ENCODE measurements around the gene TIMD4. TPM values are rescaled to one million over a fixed set of nuclear protein-coding genes. Genes with fewer than 3 reads are reported as not detected.

TIMD4 gene
- total RNA-seq, 1 donor from 2014 or later, result 3.1 TPM

DNA sequence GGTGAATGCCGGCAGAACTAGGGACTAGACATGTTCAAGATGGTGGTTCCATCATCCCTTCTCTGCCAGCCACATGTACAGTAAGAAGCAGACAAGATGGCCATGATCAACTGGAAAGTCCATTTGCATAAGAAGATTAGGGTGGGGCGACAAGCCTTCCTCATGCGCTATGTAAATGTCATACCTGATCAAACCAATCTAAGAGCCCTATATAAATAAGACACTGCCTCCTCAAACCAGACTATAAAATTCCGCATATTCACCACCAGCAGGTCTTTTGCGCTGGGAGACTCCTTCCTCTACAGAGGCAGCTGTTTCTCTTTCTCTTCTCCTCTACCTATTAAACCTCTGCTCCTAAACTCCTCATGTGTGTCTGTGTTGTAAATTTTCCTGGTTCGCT lies 53.8 kb downstream of the TIMD4 start:
- H3K36me3 ChIP-seq (ENCODE audit: control insufficient read depth in 3 of 3, insufficient read depth in 3 of 3, low read length in 3 of 3), result no peaks in the 10 kb centered on the region
- H3K4me3 ChIP-seq (ENCODE audit: low read length in 3 of 3), result no peak overlapping the region
- H3K9ac ChIP-seq (ENCODE audit: low read depth in 1 of 3, low read length in 3 of 3), result no peak overlapping the region
- H3K4me1 ChIP-seq (ENCODE audit: control insufficient read depth in 3 of 3, insufficient read depth in 3 of 3, low read length in 3 of 3), result no peaks in the 10 kb centered on the region
- no peaks in the 10 kb centered on the region for H3K9me3 ChIP-seq (ENCODE audit: control insufficient read depth in 3 of 3, low read length in 3 of 3)
- H3K27me3 ChIP-seq (ENCODE audit: control insufficient read depth in 3 of 3, insufficient read depth in 3 of 3, low read length in 3 of 3), result no peaks in the 10 kb centered on the region
- H3K27ac ChIP-seq (ENCODE audit: low read depth, low read length), result no peak overlapping the region

DNA sequence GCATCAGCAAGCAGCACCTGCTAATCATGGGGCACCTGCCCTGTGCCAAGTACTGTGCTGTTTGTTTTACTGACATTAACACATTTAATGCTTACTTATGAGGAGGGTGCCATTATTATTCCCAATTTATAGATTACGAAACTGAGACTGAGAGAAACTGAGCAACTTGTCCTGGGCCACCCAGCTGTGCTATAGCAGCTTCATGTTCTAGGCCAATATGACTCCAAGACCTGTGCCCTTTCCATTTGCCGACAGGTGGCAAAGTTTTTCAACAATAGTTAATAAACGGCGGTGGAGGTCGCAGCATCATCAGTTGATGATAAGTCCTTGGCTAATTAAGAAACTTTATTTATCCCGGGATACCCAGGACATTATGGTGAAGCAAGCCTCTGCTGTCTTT lies 55.4 kb downstream of the TIMD4 start:
- Histone ChIP-seq H3K27ac (ENCODE audit: low read depth, low read length) (no peak overlapping the region), H3K27me3 (ENCODE audit: control insufficient read depth in 3 of 3, insufficient read depth in 3 of 3, low read length in 3 of 3) (no peaks in the 10 kb centered on the region), H3K9me3 (ENCODE audit: control insufficient read depth in 3 of 3, low read length in 3 of 3) (no peaks in the 10 kb centered on the region), H3K4me1 (ENCODE audit: control insufficient read depth in 3 of 3, insufficient read depth in 3 of 3, low read length in 3 of 3) (no peaks in the 10 kb centered on the region), H3K9ac (ENCODE audit: low read depth in 1 of 3, low read length in 3 of 3) (no peak overlapping the region), H3K4me3 (ENCODE audit: low read length in 3 of 3) (no peak overlapping the region), H3K36me3 (ENCODE audit: control insufficient read depth in 3 of 3, insufficient read depth in 3 of 3, low read length in 3 of 3) (no peaks in the 10 kb centered on the region)

DNA sequence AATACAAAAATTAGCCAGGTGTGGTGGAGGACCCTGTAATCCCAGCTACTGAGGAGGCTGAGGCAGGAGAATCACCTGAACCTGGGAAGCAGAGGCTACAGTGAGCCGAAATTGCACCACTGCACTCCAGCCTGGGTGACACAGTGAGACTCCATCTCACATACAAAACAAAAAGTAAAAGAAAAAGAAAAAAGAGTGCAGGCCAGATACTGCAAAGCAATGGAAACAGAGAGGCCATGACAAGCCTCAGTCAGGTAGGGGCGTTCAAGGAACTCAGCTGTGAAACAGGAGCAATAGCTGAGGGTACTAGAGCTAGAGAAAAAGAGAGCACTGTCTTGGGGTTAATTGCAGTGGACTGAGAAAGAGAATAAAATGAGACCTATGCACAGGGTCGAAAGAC lies 56.2 kb downstream of the TIMD4 start:
- H3K36me3 ChIP-seq (ENCODE audit: control insufficient read depth in 3 of 3, insufficient read depth in 3 of 3, low read length in 3 of 3), result no peaks in the 10 kb centered on the region
- H3K27ac ChIP-seq (ENCODE audit: low read depth, low read length), result no peak overlapping the region
- H3K27me3 ChIP-seq (ENCODE audit: control insufficient read depth in 3 of 3, insufficient read depth in 3 of 3, low read length in 3 of 3), result no peaks in the 10 kb centered on the region
- H3K9me3 ChIP-seq (ENCODE audit: control insufficient read depth in 3 of 3, low read length in 3 of 3), result no peaks in the 10 kb centered on the region
- no peak overlapping the region for H3K4me3 ChIP-seq (ENCODE audit: low read length in 3 of 3)
- H3K9ac ChIP-seq (ENCODE audit: low read depth in 1 of 3, low read length in 3 of 3), result no peak overlapping the region
- H3K4me1 ChIP-seq (ENCODE audit: control insufficient read depth in 3 of 3, insufficient read depth in 3 of 3, low read length in 3 of 3), result no peaks in the 10 kb centered on the region

DNA sequence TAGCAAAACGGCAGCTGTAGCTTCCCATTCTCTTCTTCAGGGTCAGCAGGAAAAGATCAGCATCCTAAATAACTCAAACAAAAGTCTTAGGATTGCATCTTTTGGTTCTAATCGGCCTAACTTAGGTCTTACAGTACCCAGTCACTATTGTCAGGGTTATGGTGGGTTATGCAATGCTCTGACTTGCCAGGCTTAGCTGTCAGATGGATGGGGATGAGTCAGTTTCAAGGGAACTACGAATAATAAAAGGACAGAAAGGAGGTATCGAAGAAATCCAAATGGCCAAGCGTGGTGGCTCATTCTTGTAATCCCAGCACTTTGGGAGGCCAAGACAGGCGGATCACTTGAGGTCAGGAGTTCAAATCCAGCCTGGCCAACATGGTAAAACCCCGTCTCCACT lies 66.5 kb downstream of the TIMD4 start:
- Histone ChIP-seq H3K27me3 (ENCODE audit: control insufficient read depth in 3 of 3, insufficient read depth in 3 of 3, low read length in 3 of 3) (no peaks in the 10 kb centered on the region), H3K9ac (ENCODE audit: low read depth in 1 of 3, low read length in 3 of 3) (no peak overlapping the region), H3K36me3 (ENCODE audit: control insufficient read depth in 3 of 3, insufficient read depth in 3 of 3, low read length in 3 of 3) (no peaks in the 10 kb centered on the region), H3K27ac (ENCODE audit: low read depth, low read length) (no peak overlapping the region), H3K4me3 (ENCODE audit: low read length in 3 of 3) (no peak overlapping the region), H3K9me3 (ENCODE audit: control insufficient read depth in 3 of 3, low read length in 3 of 3) (no peaks in the 10 kb centered on the region), H3K4me1 (ENCODE audit: control insufficient read depth in 3 of 3, insufficient read depth in 3 of 3, low read length in 3 of 3) (no peaks in the 10 kb centered on the region)

DNA sequence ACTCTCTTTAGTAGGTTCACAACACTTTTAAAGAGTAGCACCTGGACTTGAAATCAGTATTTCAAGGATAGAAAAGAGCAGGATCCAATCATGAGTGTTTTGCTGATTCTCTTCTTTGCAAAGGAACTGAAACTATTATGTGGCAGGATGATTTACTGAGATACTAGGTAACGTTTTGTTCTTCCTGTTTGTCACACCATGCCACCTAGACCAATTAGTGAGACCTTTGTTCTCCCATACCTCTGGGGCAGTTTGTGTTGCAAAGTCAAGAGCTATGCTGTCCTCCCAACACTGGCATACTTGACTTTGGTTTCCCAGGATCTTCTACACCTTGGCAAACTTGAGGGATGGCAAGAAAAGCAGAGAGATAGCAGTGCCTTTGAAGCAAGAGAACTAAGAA lies 69.5 kb downstream of the TIMD4 start:
- Histone ChIP-seq H3K27ac (ENCODE audit: low read depth, low read length) (no peak overlapping the region), H3K9ac (ENCODE audit: low read depth in 1 of 3, low read length in 3 of 3) (no peak overlapping the region), H3K4me1 (ENCODE audit: control insufficient read depth in 3 of 3, insufficient read depth in 3 of 3, low read length in 3 of 3) (no peaks in the 10 kb centered on the region), H3K27me3 (ENCODE audit: control insufficient read depth in 3 of 3, insufficient read depth in 3 of 3, low read length in 3 of 3) (no peaks in the 10 kb centered on the region), H3K4me3 (ENCODE audit: low read length in 3 of 3) (no peak overlapping the region), H3K36me3 (ENCODE audit: control insufficient read depth in 3 of 3, insufficient read depth in 3 of 3, low read length in 3 of 3) (no peaks in the 10 kb centered on the region), H3K9me3 (ENCODE audit: control insufficient read depth in 3 of 3, low read length in 3 of 3) (no peaks in the 10 kb centered on the region)

DNA sequence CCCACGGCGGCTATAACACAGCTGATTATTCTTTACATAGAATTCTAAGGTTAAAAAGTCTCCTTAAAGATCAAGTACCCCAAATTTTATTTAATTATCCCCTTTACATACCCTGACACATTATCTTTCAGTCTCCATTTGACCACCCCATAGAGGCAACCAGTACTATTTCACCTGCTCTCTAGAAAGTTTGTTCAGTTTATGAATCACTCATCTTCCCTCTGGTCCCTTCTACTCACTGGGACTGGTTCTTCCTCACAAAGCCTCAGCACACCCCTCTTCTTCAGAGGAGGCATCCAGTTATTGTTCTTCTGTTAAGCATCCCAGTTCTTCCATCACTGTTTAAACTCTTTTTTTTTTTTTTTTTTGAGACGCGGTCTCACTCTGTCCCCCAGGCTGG lies 70.2 kb downstream of the TIMD4 start:
- Histone ChIP-seq H3K27ac (ENCODE audit: low read depth, low read length) (no peak overlapping the region), H3K9ac (ENCODE audit: low read depth in 1 of 3, low read length in 3 of 3) (no peak overlapping the region), H3K4me3 (ENCODE audit: low read length in 3 of 3) (no peak overlapping the region), H3K4me1 (ENCODE audit: control insufficient read depth in 3 of 3, insufficient read depth in 3 of 3, low read length in 3 of 3) (no peaks in the 10 kb centered on the region), H3K9me3 (ENCODE audit: control insufficient read depth in 3 of 3, low read length in 3 of 3) (no peaks in the 10 kb centered on the region), H3K27me3 (ENCODE audit: control insufficient read depth in 3 of 3, insufficient read depth in 3 of 3, low read length in 3 of 3) (no peaks in the 10 kb centered on the region), H3K36me3 (ENCODE audit: control insufficient read depth in 3 of 3, insufficient read depth in 3 of 3, low read length in 3 of 3) (no peaks in the 10 kb centered on the region)

DNA sequence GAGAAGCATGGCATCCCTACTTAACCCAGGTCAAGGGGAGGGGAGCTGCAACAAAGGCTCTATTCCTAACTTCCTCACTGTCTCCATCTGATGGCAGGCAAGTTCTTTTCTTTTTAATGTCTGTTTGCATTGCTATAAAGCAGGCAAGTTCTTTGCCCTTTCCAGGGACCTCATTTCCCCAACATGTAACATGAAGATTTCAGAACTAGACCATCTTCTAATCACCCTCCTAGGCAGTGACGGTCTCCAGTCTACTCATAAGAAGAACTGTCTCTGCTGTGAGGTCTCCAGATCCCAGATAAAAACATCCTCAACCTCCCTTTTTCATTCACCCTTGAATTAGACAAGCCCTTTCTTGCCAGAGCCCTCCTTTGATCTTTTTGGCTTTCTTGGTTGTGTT lies 70.8 kb downstream of the TIMD4 start:
- H3K4me1 ChIP-seq (ENCODE audit: control insufficient read depth in 3 of 3, insufficient read depth in 3 of 3, low read length in 3 of 3), result no peaks in the 10 kb centered on the region
- no peak overlapping the region for H3K4me3 ChIP-seq (ENCODE audit: low read length in 3 of 3)
- no peak overlapping the region for H3K9ac ChIP-seq (ENCODE audit: low read depth in 1 of 3, low read length in 3 of 3)
- H3K27me3 ChIP-seq (ENCODE audit: control insufficient read depth in 3 of 3, insufficient read depth in 3 of 3, low read length in 3 of 3), result no peaks in the 10 kb centered on the region
- H3K9me3 ChIP-seq (ENCODE audit: control insufficient read depth in 3 of 3, low read length in 3 of 3), result no peaks in the 10 kb centered on the region
- no peaks in the 10 kb centered on the region for H3K36me3 ChIP-seq (ENCODE audit: control insufficient read depth in 3 of 3, insufficient read depth in 3 of 3, low read length in 3 of 3)
- no peak overlapping the region for H3K27ac ChIP-seq (ENCODE audit: low read depth, low read length)

DNA sequence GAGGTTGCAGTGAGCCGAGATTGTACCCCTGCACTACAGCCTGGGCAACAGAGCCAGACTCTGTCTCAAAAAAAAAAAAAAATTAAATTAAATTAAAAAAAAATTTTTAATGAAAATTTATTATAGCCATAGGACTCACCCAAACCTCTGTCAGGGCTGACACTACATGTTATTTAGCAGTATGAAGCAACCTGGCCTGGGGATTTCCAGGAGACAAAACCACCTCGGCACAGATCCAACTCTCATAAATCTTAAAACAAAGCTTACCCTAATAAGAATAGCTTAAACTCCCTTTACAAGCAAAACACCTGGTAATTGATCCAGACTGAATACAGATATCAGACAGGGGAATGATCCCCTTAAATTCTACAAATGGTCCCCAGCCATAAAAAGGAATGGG lies 74.5 kb downstream of the TIMD4 start:
- no peak overlapping the region for H3K4me3 ChIP-seq (ENCODE audit: low read length in 3 of 3)
- no peaks in the 10 kb centered on the region for H3K9me3 ChIP-seq (ENCODE audit: control insufficient read depth in 3 of 3, low read length in 3 of 3)
- H3K27ac ChIP-seq (ENCODE audit: low read depth, low read length), result no peak overlapping the region
- H3K27me3 ChIP-seq (ENCODE audit: control insufficient read depth in 3 of 3, insufficient read depth in 3 of 3, low read length in 3 of 3), result no peaks in the 10 kb centered on the region
- no peaks in the 10 kb centered on the region for H3K36me3 ChIP-seq (ENCODE audit: control insufficient read depth in 3 of 3, insufficient read depth in 3 of 3, low read length in 3 of 3)
- no peak overlapping the region for H3K9ac ChIP-seq (ENCODE audit: low read depth in 1 of 3, low read length in 3 of 3)
- H3K4me1 ChIP-seq (ENCODE audit: control insufficient read depth in 3 of 3, insufficient read depth in 3 of 3, low read length in 3 of 3), result no peaks in the 10 kb centered on the region

DNA sequence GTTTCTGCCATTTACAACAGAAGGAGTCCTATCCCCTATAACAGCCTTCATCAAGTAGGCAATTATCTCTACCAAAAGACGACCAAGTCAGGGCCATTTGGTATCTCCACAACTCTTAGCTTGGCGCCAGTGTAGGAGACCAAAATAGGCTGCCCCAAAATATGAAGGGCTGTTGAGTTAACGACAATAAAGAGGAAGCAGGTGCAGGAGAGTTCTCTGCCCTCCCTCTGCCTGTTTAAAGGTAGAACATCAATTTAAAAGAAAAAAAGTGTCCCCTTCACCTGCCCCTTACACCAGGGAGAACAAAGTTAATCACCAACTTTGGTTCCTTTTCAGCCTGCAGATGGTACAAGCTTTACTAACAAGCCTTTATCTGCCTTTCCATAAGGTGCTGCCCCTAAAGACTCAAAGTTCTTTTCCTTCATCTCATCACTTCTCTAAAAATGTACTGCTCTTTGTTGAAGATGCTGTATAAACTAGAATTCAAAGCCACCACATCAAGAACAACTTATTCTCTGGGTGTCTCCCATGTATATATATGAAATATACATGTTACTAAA lies 79.6 kb downstream of the TIMD4 start:
- Histone ChIP-seq H3K4me3 (ENCODE audit: low read length in 3 of 3) (no peak overlapping the region), H3K9me3 (ENCODE audit: control insufficient read depth in 3 of 3, low read length in 3 of 3) (peaks cover 0 to 2% (median 0%) of the 10 kb centered on the region in 3 donors), H3K36me3 (ENCODE audit: control insufficient read depth in 3 of 3, insufficient read depth in 3 of 3, low read length in 3 of 3) (no peaks in the 10 kb centered on the region), H3K9ac (ENCODE audit: low read depth in 1 of 3, low read length in 3 of 3) (no peak overlapping the region), H3K27me3 (ENCODE audit: control insufficient read depth in 3 of 3, insufficient read depth in 3 of 3, low read length in 3 of 3) (peaks cover 0 to 4% (median 3%) of the 10 kb centered on the region in 3 donors), H3K4me1 (ENCODE audit: control insufficient read depth in 3 of 3, insufficient read depth in 3 of 3, low read length in 3 of 3) (no peaks in the 10 kb centered on the region), H3K27ac (ENCODE audit: low read depth, low read length) (no peak overlapping the region)

DNA sequence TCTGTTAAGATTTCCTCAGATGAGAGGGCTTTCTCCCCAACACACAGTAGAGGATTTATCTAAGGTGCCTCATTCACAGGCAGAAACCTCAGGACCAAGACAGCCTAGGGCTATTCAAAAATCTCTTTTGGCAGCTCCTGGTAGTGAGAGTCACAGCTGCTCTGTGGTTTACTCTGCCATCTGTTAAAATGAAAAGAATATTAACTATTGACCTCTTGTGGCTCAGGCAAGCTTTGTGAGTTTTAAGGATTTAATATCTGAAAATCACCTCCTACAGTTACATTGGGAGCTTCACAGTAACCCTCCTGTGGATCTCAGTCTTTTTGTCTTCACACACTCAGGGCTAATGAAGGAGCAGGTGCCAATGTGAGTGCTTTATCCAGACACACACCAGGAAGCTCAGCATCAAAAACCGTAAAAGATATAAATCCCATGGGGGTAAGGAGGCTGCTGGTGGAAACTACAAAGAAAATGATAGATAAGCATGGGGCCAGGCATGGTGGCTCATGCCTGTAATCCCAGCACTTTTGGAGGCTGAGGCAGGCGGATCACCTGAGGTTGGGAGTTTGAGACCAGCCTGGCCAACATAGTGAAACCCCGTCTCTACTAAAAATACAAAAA lies 83.3 kb downstream of the TIMD4 start:
- H3K27me3 ChIP-seq (ENCODE audit: control insufficient read depth in 3 of 3, insufficient read depth in 3 of 3, low read length in 3 of 3), result peaks cover 0 to 4% (median 3%) of the 10 kb centered on the region in 3 donors
- no peaks in the 10 kb centered on the region for H3K4me1 ChIP-seq (ENCODE audit: control insufficient read depth in 3 of 3, insufficient read depth in 3 of 3, low read length in 3 of 3)
- H3K36me3 ChIP-seq (ENCODE audit: control insufficient read depth in 3 of 3, insufficient read depth in 3 of 3, low read length in 3 of 3), result no peaks in the 10 kb centered on the region
- H3K27ac ChIP-seq (ENCODE audit: low read depth, low read length), result no peak overlapping the region
- no peak overlapping the region for H3K9ac ChIP-seq (ENCODE audit: low read depth in 1 of 3, low read length in 3 of 3)
- H3K4me3 ChIP-seq (ENCODE audit: low read length in 3 of 3), result no peak overlapping the region
- peaks cover 0 to 2% (median 0%) of the 10 kb centered on the region in 3 donors for H3K9me3 ChIP-seq (ENCODE audit: control insufficient read depth in 3 of 3, low read length in 3 of 3)

Data from skeletal muscle tissue (tissue), 4 donors.